Type B pancreatic cell (in vitro differentiated cells): ENCODE results near the gene FOS. TPM values are rescaled to one million over a fixed set of nuclear protein-coding genes. Genes with fewer than 3 reads are reported as not detected.

Experiments
- DNase-seq: peaks from one replicate; pipeline ENCODE4 v3.0.0; 2021; ENCODE audit warnings: mixed read lengths; ENCODE audit not compliant: unreplicated experiment; ENCODE audit errors: extremely low spot score
- H3K27ac Mint-ChIP-seq: 2 replicates; pipeline ENCODE4 v1.8.0; 2021; ENCODE audit warnings: mild to moderate bottlenecking, mixed read lengths
- H3K27me3 Mint-ChIP-seq: 2 replicates; pipeline ENCODE4 v1.8.0; 2021; ENCODE audit warnings: mixed read lengths
- H3K36me3 Mint-ChIP-seq: 2 replicates; pipeline ENCODE4 v1.8.0; 2021; ENCODE audit warnings: mixed read lengths
- H3K4me1 Mint-ChIP-seq: one replicate; pipeline ENCODE4 v1.8.0; 2021; ENCODE audit warnings: mixed read lengths; ENCODE audit not compliant: unreplicated experiment
- H3K4me3 Mint-ChIP-seq: 2 replicates; pipeline ENCODE4 v1.8.0; 2021; ENCODE audit warnings: mild to moderate bottlenecking, mixed read lengths
- H3K9me3 Mint-ChIP-seq: 2 replicates; pipeline ENCODE4 v1.8.0; 2021; ENCODE audit warnings: mixed read lengths
- total RNA-seq: library from RNA; stranded (reverse); gene quantifications from 2 replicates; pipeline ENCODE4 v1.2.1, GENCODE V29; 2021; ENCODE audit warnings: low replicate concordance
- TF ChIP-seq, protein P1 (sequence below): fragments of 200-600 bp; sonication (generic); conservative IDR thresholded peaks from 2 replicates; pipeline ENCODE4 v1.5.0; 2021; ENCODE audit warnings: antibody characterized with exemption, mild to moderate bottlenecking

Gene FOS
- total RNA-seq, 1 donor from 2014 or later, result 214 TPM

GRCh38 chr14:75313294-75313693 is 34.7 kb downstream of the FOS start:
- no peak overlapping the region for H3K4me3 Mint-ChIP-seq
- TF ChIP-seq, protein P1, sequence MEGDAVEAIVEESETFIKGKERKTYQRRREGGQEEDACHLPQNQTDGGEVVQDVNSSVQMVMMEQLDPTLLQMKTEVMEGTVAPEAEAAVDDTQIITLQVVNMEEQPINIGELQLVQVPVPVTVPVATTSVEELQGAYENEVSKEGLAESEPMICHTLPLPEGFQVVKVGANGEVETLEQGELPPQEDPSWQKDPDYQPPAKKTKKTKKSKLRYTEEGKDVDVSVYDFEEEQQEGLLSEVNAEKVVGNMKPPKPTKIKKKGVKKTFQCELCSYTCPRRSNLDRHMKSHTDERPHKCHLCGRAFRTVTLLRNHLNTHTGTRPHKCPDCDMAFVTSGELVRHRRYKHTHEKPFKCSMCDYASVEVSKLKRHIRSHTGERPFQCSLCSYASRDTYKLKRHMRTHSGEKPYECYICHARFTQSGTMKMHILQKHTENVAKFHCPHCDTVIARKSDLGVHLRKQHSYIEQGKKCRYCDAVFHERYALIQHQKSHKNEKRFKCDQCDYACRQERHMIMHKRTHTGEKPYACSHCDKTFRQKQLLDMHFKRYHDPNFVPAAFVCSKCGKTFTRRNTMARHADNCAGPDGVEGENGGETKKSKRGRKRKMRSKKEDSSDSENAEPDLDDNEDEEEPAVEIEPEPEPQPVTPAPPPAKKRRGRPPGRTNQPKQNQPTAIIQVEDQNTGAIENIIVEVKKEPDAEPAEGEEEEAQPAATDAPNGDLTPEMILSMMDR, result no peak
- H3K4me1 Mint-ChIP-seq, result peaks cover 26% of the 10 kb centered on the region
- no peaks in the 10 kb centered on the region for H3K9me3 Mint-ChIP-seq
- no peaks in the 10 kb centered on the region for H3K27me3 Mint-ChIP-seq
- H3K36me3 Mint-ChIP-seq, result no peaks in the 10 kb centered on the region
- no peak for DNase-seq
- no peak overlapping the region for H3K27ac Mint-ChIP-seq

GRCh38 chr14:75315144-75315543 is 36.5 kb downstream of the FOS start:
- H3K27ac Mint-ChIP-seq, result no peak overlapping the region
- H3K27me3 Mint-ChIP-seq, result no peaks in the 10 kb centered on the region
- no peak overlapping the region for H3K4me3 Mint-ChIP-seq
- no peak for DNase-seq
- peaks cover 25% of the 10 kb centered on the region for H3K4me1 Mint-ChIP-seq
- no peaks in the 10 kb centered on the region for H3K9me3 Mint-ChIP-seq
- TF ChIP-seq, protein P1, result no peak
- H3K36me3 Mint-ChIP-seq, result no peaks in the 10 kb centered on the region

DNA sequence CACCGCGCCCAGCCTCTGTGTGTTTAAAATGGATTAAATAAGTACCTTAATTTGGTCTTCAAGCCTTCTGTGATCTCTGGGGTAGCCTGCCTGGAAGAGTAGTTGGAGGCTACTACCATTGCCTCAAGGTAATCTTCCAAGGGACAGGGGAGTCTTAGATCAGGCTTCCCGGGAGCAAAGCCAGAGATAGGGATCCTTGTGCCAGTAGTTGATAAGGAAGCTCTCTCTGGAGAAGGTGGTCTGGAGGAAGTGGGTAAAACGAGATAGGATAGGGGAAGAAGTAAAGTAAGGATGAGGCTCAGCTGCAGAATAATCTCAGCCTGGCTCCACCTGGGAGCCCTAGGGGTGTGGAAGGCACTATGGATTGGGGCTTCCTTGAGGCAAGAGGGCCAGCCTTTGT is 38.5 kb downstream of the FOS start:
- TF ChIP-seq, protein P1, result no peak
- Mint-ChIP-seq H3K9me3 (no peaks in the 10 kb centered on the region), H3K27me3 (no peaks in the 10 kb centered on the region), H3K36me3 (no peaks in the 10 kb centered on the region), H3K27ac (no peak overlapping the region), H3K4me3 (no peak overlapping the region), H3K4me1 (peaks cover 9% of the 10 kb centered on the region)
- no peak for DNase-seq

GRCh38 chr14:75318353-75318752 is 39.7 kb downstream of the FOS start:
- Mint-ChIP-seq H3K36me3 (no peaks in the 10 kb centered on the region), H3K27me3 (no peaks in the 10 kb centered on the region), H3K4me1 (peaks cover 11% of the 10 kb centered on the region), H3K27ac (no peak overlapping the region), H3K9me3 (no peaks in the 10 kb centered on the region), H3K4me3 (no peak overlapping the region)
- no peak for DNase-seq
- TF ChIP-seq, protein P1, result no peak

DNA sequence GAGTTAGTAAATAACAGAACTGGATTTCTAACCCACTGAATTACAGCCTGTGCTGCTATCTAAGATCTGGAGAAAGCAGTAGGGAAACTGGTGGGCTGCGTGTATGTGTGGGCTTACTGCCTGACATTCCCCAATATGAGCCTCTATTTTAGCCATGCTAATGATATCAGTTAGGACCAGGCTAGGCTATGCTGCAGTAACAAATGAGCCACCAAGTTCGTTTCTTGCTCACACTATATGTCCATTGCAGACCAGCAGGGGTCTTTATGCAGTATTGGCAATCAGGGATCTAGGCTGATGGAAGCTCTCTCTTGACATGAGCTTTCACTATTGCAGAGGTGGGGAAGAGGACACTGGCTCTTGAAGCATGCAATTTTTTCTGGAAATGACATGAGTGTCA is 40.4 kb downstream of the FOS start:
- TF ChIP-seq, protein P1, result no peak
- Mint-ChIP-seq H3K27ac (no peak overlapping the region), H3K4me3 (no peak overlapping the region), H3K36me3 (no peaks in the 10 kb centered on the region), H3K9me3 (no peaks in the 10 kb centered on the region), H3K4me1 (peaks cover 15% of the 10 kb centered on the region), H3K27me3 (no peaks in the 10 kb centered on the region)
- no peak for DNase-seq

- TF ChIP-seq, protein P1, result no peak
- DNase-seq, result no peak
- Mint-ChIP-seq H3K27me3 (no peaks in the 10 kb centered on the region), H3K36me3 (no peaks in the 10 kb centered on the region), H3K4me3 (no peak overlapping the region), H3K27ac (no peak overlapping the region), H3K9me3 (no peaks in the 10 kb centered on the region), H3K4me1 (peaks cover 12% of the 10 kb centered on the region)
Observed at GRCh38 chr14:75320196-75320595, 41.6 kb downstream of the FOS start.
